ENCODE results near the gene TBX2.
A peak's percentile ranks its signal among the peaks of the same experiment; 100 is the strongest.

Gene TBX2

DNA sequence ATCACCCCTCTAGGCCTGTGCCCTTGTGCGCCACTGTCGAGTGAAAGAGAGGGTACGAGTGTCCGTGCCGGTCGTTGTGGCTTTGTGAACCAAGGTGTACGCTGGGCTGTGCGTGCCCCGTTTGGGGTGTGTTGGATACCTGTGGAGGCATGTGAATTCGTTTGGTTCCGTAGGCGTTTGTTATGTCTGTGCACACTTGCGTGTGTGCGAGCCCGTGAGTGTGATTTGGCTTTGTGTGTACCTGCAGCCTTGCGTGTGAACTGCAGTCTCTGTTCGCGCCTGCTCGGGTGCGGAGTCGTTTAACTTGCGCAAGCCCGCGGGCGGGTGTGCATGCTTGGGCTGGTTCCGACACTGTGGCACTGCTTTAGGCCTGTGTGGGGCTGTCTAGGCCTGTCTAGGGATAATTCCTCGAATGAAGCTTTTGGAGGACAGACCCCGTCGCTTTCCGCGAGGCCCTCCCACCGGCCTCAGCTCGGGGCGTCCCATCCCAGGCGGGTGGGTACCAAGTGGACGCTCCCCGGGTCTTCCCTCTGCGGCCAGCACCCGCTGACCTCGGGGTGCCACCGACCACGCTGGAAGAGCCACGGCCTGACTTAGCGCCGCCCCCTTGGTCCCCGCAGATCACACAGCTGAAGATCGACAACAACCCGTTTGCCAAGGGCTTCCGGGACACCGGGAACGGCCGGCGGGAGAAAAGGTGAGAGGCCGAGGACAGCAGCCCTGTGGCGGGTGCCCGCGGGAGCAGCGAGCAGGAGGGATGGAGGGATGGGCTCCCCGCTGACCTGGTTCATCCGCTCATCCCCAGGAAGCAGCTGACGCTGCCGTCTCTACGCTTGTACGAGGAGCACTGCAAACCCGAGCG lies 4.4 kb downstream of the TBX2 start:
- DNase-seq: no peak

DNA sequence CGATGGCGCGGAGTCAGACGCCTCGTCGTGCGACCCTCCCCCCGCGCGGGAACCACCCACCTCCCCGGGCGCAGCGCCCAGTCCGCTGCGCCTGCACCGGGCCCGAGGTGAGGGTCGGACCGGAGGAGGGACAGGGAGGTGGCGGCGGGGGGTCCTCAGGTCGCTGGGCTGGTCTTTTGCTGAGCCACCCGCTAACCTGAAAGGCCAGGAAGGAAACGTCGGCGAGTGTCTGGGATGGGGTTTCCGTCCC lies 4.9 kb downstream of the TBX2 start:
- DNase-seq: no peak

DNA sequence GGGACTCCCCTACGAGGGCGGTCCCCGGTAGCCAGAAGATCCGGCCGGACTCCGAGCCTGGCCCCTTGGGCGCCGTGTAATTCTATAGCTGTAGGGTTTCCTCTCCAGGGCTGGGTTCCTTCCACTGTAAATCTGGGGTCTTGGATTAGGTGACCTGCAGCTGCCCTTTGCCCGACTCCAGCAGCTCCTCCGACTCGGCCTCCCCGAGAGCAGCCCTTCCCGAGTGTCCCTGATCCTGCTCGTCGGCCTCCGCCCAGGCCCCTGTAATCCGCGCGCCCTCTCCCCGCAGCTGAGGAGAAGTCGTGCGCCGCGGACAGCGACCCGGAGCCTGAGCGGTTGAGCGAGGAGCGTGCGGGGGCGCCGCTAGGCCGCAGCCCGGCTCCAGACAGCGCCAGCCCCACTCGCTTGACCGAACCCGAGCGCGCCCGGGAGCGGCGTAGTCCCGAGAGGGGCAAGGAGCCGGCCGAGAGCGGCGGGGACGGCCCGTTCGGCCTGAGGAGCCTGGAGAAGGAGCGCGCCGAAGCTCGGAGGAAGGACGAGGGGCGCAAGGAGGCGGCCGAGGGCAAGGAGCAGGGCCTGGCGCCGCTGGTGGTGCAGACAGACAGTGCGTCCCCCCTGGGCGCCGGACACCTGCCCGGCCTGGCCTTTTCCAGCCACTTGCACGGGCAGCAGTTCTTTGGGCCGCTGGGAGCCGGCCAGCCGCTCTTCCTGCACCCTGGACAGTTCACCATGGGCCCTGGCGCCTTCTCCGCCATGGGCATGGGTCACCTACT lies 5.5 kb downstream of the TBX2 start:
- no peak for DNase-seq

DNA sequence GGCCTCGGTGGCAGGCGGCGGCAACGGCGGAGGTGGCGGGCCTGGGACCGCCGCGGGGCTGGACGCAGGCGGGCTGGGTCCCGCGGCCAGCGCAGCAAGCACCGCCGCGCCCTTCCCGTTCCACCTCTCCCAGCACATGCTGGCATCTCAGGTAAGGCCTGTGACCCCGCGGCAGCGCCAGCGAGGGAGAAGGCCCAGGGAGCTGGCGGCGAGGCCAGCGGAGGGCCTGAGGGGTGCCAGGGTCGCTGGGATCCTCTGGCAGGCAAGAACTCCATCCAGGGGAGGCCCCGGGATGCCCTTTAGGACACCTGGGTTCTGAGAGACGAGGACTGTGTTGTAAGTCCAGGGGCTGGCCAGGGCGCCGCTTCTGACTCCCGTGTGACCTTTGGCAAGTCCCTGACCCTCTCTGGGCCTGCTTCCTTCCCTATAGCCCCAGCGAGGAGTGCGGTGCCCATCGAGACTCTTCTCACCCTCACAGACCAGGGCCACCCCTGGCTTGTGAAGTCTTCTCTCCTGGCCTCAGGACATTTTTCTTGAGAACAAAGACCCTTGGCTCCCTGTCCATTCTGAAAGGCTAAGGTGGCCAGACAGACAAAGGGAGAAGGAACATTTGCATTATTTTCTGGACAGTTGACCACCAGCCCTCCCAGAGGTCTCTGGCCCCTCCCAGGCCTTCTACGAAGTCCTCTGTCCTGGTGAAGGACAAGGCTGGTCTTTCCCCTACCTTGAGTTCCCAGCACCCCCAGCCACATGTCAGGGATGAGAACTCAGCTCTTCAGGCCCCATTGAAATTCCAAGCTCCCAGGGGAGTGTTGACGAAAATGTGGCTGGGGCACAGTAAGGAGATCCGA lies 6.3 kb downstream of the TBX2 start:
- no peak for DNase-seq

DNA sequence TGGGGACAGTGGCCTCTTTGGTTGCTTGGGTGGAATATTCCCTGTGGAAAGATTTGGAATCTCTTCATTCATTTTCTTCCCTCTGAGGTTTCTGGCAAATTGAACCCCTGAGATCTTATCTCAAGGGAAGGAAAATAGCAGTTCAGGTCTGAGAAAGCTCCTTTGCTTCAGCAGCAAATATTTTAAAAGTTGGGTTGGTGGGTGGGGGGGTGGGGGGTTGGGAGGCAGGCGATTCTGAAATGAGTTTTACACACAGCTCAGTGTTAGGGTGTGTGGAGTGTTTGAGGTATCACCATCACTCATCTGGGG lies 6.8 kb downstream of the TBX2 start:
- no peak for DNase-seq

- no peak for DNase-seq
Measured at GRCh38 chr17:61406971-61407911, 7.6 kb downstream of the TBX2 start.

DNA sequence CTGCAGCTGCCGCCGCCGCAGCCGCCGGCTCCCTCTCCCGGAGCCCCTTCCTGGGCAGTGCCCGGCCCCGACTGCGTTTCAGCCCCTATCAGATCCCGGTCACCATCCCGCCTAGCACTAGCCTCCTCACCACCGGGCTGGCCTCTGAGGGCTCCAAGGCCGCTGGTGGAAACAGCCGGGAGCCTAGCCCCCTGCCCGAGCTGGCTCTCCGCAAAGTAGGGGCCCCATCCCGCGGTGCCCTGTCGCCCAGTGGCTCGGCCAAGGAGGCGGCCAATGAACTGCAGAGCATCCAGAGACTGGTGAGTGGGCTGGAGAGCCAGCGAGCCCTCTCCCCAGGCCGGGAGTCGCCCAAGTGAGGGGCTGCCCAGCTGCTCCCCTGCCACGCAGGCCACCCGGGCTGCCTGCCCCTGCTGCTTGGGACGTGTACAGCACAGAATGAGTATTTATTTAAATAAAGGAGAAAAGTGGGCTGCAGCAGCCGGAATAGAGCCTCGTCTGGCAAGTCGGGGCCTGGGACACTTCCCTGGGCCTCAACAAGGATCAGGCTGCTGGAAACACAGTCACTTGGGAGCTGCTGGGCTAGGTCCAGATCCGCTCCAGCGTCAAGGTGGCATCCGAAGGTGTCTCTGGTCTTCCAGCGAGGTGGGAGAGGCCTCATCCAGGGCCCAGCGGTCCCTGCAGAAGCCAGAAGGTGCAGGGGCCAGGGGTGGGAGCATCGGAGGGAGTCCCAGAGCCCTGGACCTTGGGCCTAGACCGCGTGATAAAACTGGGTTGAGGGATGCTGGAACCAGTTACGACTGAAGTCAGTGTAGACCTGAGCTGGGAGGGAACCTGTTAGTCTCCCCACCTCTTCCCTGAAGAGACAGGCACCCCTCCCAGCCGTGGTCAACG lies 8.8 kb downstream of the TBX2 start:
- no peak for DNase-seq

DNA sequence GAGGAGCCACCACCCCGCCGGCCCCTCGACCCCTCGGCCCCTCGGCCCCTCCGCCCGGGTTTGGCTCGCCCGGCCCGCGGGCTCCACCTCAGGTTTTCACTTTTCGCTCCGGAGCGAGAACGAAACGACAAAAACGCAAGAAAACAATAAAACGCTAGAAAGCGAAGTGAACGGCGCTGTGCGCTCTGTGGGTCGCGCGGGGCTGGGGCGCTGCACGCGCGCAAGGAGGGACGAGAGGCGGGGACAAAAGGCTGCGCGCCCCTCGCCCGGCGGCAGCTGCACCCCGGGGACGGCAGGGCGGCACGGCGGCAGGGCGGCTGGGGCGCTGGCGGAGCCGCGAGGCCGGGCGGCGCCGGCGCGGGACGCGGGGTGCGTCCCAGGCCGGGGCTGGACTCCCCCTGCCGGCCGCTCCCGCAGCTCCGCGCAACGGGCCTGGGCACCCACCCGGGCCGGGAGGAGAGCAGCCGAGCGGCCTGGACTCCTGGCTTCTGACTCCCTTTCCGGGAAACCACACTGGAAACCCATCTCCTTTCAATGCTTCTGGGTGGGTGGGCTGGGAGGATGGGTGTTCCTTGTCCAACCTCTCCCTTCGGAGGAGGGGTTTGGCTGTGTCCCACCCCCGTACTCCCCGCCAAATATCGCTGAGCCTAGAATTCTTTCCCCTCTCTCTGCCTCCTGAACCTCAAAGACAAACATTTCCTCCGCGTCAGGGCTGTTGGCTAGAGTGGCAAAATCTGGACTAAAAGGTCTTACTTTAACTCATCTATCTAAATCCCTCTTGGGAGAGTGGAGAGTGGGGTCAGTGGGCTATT lies 9.9 kb downstream of the TBX2 start:
- DNase-seq: no peak

DNA sequence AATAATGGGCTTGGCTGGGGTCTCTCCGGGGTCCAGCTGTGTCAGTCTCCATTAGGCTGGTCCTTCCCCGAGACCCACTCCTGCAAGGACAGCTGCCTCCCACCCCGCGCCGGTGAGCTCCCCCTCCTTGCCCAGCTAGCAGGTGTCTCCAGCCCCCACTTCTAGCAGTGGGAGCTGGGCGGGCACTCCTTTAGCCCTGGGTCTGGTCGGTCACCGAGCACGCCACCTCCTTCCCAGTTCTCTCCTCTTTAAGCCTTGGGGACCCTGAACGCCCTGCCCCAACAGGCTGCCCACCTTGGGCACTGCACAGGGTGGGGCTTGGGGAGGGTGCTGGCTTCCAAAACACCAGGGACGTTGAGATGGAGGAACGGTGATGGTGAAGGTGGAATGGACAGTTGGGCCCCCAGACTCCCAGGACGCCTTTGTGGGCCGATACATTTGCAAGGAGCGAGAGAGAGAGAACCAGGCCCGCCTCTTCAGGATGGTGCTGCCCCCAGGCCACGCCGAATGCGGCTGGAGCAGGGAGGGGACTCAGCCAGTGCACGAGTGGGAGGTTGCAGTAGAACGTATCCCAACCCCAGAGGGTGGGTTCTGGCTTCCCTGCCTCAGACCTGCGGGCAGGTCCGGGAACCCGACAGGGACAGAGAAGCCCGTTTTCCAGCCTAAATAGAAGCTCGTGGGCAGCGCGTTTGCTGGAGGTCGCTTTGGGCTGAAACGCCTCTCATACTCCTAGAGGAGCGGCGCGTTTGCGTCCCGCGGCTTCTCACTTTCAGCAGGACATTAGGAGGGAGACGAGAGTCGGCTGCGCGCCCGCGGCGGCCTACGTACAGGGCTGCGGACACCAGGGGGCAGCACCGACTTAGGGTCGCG lies 10.7 kb downstream of the TBX2 start:
- peak; percentile 50 to 63 (median 56) for DNase-seq

DNA sequence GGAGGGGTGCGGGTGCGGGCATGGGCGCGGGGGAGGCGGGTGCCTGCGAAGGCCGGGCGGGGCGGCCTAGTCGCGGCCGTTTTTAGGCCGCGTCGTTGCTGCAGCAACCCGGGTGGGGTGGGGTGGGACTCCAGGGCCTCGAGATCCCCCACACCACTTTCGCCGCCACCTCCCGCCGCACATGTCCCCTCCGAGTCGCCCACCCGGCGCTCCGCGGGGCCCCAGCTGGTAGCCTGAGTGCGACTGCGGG lies 11.3 kb downstream of the TBX2 start:
- no peak for DNase-seq

DNA sequence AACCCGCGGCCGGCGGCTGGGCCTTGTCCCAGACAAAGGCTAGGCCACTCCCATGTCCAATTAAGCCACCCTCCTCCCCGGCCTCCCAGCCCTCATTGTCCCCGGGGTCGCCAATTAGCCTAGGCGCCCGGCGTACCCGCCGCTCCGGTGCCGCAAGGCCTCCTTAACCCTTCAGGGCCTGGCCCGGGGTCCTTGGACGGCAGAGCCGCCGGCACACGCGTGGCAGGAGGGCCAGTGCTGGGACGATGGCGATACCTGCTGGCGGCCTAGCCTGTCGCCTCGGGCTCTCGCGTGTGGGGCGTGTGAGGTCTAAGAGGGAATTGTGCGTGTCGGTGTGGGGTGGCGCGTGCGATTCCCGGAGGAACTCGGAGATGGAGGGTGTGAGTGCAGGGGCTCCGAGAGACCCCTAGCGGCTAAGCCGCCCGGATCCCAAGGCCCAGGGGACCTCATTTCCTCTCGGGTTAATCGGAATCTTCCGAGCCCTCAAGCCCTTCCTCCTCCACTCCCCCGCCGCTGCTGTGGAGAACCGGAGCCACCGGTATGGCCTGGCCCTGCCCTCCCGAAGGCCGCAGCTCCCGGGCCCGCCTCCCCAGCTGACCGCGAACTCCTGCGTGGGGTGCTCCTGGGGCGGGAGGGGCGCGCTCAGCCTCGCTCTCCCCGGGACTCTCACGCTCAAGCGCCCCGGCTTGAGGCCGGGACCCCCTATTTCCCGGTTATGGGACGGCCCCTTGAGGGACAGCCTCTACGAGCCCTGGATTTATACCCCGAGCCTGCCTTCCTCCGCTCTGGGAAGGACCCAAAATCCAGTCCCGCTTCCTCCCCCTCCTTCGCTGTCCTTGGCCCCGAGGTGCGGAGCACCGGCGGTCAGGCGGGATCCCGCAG lies 11.9 kb downstream of the TBX2 start:
- no peak for DNase-seq

GRCh38 chr17:61412143-61412859 lies 12.7 kb downstream of the TBX2 start:
- peak; percentile 60 to 66 (median 60) for DNase-seq

- no peak for DNase-seq
Measured at GRCh38 chr17:61412860-61413660, 13.4 kb downstream of the TBX2 start.

- no peak for DNase-seq
Measured at GRCh38 chr17:61413661-61414126, 14.1 kb downstream of the TBX2 start.

DNA sequence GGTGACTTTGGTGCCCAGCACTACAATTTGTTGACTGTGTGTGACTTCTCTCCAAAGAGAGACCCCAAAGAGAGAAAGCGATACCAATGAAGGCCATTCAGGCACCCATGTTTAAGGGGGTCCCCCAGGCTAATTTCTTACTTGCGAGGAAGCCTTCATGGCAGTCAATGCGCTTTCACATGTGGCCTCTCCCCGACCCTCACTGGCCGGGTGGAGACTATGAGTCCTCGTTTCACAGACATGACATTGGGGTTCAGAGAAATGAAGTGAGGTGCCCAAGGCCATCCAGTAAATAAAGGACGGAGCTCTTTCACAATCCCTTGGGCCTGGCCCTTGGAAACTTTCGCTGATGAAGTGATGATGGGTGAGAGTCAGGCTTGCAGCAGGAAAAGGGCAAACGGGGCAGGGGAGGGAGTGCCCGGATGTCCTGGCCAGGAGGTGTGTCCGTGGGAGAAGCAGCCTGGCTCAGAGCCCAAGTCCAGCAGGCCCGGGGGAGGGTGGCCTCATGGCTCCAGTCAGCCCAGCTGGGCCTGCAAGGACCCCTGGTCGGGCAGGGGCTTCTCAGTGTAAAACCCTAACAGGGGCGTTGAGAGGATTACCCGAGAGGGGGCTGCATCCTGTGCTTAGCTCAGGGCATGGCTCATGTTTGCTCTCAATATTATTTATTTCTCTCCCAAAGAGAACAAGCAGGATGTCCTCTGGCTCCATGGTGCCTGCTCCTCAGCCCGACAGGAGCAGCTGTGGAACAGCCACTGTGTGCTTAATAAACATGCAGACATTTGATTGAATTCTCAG lies 14.7 kb downstream of the TBX2 start:
- no peak for DNase-seq

DNA sequence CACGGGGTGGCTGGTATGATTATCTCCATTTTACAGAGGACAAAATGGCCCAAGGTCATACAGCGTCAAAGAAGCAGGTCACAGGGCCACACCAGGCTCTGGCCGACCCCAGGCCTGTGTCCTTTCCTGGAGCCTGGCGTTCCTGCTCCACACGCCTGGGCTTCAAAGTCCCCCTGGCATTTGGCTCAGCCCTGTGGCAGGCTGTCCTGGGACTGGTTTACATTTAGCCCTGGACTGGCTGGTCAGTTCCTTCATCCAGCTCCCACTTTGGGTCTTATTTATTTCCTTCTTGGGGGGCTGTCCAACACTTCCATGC lies 15.3 kb downstream of the TBX2 start:
- no peak for DNase-seq

All from activated CD4-positive, CD25-positive, alpha-beta regulatory T cell (primary cell).